ENCODE data around the gene EFCAB3. TPM values are rescaled to one million over a fixed set of nuclear protein-coding genes. Genes with fewer than 3 reads are reported as not detected.
"Not testable (repeated sequence)": the region's sequence is repeated elsewhere in the genome, so short reads cannot be mapped to it uniquely, and the experiment has no call there.

EFCAB3 gene
- total RNA-seq, 1 experiment from 2014 or later, result not detected

DNA sequence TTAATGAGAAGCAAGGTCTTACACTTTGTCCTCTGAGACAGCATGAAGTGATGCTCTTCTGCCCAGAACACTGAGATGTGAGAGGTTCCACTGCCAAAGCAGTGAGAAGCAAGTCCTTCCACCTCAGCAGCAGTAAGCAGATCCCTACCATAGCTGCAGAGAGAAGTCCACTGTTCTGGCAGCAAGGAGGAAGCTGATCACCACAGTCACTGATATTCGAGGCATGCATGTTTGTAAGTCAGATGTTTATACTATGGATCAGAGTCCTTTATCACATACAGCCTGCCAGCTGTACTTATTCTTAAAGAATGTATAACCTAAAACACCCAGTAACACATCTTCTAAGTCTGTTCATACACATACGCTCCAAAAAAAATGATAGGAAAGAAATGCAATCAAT lies 25.1 kb downstream of the EFCAB3 start (continued):
- TF ChIP-seq ZNF263 (CRISPR knock-in tag; IDR thresholded peaks at IDR 0.05; ENCODE audit: low read depth) (no peak), NR2C2 (CRISPR knock-in tag; IDR thresholded peaks at IDR 0.05) (no peak), PRRX2 (CRISPR knock-in tag; IDR thresholded peaks at IDR 0.05) (no peak), NFATC4 (CRISPR knock-in tag; IDR thresholded peaks at IDR 0.05) (no peak)

DNA sequence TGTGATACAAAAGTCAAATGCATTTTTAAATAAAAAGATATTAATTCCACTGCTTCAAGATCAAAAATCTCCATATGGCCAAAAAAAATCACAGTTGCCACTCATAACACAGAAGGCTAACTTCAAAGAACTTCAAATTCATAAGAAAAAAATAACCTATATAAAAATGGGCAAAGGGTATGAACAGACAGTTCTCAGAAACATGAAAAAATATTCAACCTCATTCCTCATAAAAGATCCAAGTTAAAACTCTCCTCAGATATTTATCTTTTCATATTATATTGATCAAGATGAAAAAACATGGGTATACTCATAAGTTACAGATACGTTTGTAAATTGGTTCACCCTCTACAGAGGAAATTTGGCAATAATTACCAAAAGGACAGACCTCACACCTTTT lies 32.7 kb downstream of the EFCAB3 start:
- DNase-seq (ENCODE audit: low spot score); H3K27ac Mint-ChIP-seq; H3K4me3 Mint-ChIP-seq; H3K27me3 Mint-ChIP-seq (ENCODE audit: low read depth); H3K9me3 Mint-ChIP-seq; CTCF ChIA-PET; ATAC-seq; H3K4me1 Mint-ChIP-seq; H3K36me3 Mint-ChIP-seq; POLR2A ChIA-PET: not testable (repeated sequence)

DNA sequence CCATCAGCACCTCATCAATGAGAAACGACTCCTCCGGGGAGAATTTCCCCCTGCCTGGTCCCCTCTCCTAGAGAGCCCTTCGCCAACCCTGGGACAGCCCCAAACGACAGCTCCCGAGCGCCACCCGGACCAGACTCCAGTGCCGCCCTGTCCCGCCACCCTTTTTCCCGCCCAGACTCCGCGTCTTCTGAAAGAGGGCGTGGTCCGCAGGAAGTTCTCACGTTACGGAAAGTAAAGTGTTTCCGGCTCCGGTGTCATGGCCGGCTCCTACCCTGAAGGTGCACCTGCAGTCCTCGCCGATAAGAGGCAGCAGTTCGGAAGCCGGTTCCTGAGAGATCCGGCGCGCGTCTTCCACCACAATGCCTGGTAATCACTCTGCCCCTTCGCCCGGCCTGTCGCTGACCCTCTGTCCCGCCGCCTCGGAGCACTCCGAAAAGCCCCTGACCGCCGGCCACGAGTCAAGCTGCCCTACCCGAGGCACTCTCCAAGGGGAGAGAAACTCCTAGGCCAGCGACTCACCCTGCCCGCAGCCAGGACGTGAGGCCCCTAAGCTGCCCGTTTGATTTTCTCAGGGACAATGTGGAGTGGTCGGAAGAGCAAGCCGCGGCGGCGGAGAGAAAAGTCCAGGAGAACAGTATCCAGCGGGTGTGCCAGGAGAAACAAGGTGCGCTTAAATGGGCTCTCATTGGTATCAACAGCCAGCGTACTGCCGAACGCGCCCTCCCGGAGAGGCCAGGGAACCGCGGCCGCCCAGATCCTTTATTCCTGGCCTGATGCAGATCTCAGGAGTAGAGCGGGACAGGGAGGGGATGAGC lies 43.5 kb downstream of the EFCAB3 start, which contains the start of gene METTL2A:
METTL2A (plus strand) TSS at position 251 of the 815 bp plus-strand sequence; CDS start at position 257, 6 bp downstream.
- ChIA-PET CTCF (interaction anchor here (1.1 to 1.2 kb wide), 2 partner anchors 31 to 314 kb away, joined by 3 to 4 read pairs; no protein-coding TSS in a partner anchor), POLR2A (interaction anchor here (0.5 to 1.0 kb wide), 2 partner anchors 36 to 210 kb away, joined by 3 to 5 read pairs; no protein-coding TSS in a partner anchor)
- TF ChIP-seq, protein P1, sequence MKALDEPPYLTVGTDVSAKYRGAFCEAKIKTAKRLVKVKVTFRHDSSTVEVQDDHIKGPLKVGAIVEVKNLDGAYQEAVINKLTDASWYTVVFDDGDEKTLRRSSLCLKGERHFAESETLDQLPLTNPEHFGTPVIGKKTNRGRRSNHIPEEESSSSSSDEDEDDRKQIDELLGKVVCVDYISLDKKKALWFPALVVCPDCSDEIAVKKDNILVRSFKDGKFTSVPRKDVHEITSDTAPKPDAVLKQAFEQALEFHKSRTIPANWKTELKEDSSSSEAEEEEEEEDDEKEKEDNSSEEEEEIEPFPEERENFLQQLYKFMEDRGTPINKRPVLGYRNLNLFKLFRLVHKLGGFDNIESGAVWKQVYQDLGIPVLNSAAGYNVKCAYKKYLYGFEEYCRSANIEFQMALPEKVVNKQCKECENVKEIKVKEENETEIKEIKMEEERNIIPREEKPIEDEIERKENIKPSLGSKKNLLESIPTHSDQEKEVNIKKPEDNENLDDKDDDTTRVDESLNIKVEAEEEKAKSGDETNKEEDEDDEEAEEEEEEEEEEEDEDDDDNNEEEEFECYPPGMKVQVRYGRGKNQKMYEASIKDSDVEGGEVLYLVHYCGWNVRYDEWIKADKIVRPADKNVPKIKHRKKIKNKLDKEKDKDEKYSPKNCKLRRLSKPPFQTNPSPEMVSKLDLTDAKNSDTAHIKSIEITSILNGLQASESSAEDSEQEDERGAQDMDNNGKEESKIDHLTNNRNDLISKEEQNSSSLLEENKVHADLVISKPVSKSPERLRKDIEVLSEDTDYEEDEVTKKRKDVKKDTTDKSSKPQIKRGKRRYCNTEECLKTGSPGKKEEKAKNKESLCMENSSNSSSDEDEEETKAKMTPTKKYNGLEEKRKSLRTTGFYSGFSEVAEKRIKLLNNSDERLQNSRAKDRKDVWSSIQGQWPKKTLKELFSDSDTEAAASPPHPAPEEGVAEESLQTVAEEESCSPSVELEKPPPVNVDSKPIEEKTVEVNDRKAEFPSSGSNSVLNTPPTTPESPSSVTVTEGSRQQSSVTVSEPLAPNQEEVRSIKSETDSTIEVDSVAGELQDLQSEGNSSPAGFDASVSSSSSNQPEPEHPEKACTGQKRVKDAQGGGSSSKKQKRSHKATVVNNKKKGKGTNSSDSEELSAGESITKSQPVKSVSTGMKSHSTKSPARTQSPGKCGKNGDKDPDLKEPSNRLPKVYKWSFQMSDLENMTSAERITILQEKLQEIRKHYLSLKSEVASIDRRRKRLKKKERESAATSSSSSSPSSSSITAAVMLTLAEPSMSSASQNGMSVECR (CRISPR knock-in tag; IDR thresholded peaks at IDR 0.05; ENCODE audit: borderline replicate concordance), result 0 out of 2 replicates have a peak, but pooled peaks have one; percentile 48
- TF ChIP-seq SP1 (CRISPR knock-in tag; conservative IDR thresholded peaks at IDR 0.05) (peak; percentile 71), TEAD1 (CRISPR knock-in tag; IDR thresholded peaks at IDR 0.05) (0 out of 2 replicates have a peak, but pooled peaks have one; percentile 24), SMAD3 (CRISPR knock-in tag; IDR thresholded peaks at IDR 0.05; ENCODE audit: borderline replicate concordance) (0 out of 2 replicates have a peak, but pooled peaks have one; percentile 56), ETV6 (CRISPR knock-in tag; IDR thresholded peaks at IDR 0.05) (peak; percentile 83), CREB1 (CRISPR knock-in tag; IDR thresholded peaks at IDR 0.05) (peak; percentile 70), CREM (CRISPR knock-in tag; IDR thresholded peaks at IDR 0.05) (peak; percentile 28; the same call in 1 of the 2 replicates), GABPB1 (CRISPR knock-in tag; IDR thresholded peaks at IDR 0.05) (peak; percentile 84), FOXP1 (CRISPR knock-in tag; IDR thresholded peaks at IDR 0.05; ENCODE audit: borderline replicate concordance) (peak; percentile 37; the same call in 1 of the 2 replicates), FOXK1 (CRISPR knock-in tag; IDR thresholded peaks at IDR 0.05) (peak; percentile 67), ZBTB21 (CRISPR knock-in tag; IDR thresholded peaks at IDR 0.05; ENCODE audit: borderline replicate concordance) (peak; percentile 29; the same call in 1 of the 2 replicates)
- TF ChIP-seq, protein P2, sequence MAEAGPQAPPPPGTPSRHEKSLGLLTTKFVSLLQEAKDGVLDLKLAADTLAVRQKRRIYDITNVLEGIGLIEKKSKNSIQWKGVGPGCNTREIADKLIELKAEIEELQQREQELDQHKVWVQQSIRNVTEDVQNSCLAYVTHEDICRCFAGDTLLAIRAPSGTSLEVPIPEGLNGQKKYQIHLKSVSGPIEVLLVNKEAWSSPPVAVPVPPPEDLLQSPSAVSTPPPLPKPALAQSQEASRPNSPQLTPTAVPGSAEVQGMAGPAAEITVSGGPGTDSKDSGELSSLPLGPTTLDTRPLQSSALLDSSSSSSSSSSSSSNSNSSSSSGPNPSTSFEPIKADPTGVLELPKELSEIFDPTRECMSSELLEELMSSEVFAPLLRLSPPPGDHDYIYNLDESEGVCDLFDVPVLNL (CRISPR knock-in tag; IDR thresholded peaks at IDR 0.05; ENCODE audit: borderline replicate concordance, low read depth), result 0 out of 2 replicates have a peak, but pooled peaks have one; percentile 39
- TF ChIP-seq, protein P3, sequence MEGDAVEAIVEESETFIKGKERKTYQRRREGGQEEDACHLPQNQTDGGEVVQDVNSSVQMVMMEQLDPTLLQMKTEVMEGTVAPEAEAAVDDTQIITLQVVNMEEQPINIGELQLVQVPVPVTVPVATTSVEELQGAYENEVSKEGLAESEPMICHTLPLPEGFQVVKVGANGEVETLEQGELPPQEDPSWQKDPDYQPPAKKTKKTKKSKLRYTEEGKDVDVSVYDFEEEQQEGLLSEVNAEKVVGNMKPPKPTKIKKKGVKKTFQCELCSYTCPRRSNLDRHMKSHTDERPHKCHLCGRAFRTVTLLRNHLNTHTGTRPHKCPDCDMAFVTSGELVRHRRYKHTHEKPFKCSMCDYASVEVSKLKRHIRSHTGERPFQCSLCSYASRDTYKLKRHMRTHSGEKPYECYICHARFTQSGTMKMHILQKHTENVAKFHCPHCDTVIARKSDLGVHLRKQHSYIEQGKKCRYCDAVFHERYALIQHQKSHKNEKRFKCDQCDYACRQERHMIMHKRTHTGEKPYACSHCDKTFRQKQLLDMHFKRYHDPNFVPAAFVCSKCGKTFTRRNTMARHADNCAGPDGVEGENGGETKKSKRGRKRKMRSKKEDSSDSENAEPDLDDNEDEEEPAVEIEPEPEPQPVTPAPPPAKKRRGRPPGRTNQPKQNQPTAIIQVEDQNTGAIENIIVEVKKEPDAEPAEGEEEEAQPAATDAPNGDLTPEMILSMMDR (IDR thresholded peaks at IDR 0.05), result peak; percentile 16; the same call in 1 of the 2 replicates
- TF ChIP-seq, protein P4, sequence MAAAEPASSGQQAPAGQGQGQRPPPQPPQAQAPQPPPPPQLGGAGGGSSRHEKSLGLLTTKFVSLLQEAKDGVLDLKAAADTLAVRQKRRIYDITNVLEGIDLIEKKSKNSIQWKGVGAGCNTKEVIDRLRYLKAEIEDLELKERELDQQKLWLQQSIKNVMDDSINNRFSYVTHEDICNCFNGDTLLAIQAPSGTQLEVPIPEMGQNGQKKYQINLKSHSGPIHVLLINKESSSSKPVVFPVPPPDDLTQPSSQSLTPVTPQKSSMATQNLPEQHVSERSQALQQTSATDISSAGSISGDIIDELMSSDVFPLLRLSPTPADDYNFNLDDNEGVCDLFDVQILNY (CRISPR knock-in tag; IDR thresholded peaks at IDR 0.05), result peak; percentile 95
- TF ChIP-seq, protein P5, sequence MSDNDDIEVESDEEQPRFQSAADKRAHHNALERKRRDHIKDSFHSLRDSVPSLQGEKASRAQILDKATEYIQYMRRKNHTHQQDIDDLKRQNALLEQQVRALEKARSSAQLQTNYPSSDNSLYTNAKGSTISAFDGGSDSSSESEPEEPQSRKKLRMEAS (CRISPR knock-in tag; IDR thresholded peaks at IDR 0.05), result peak; percentile 76; the same call in 1 of the 2 replicates
- TF ChIP-seq, protein P6, sequence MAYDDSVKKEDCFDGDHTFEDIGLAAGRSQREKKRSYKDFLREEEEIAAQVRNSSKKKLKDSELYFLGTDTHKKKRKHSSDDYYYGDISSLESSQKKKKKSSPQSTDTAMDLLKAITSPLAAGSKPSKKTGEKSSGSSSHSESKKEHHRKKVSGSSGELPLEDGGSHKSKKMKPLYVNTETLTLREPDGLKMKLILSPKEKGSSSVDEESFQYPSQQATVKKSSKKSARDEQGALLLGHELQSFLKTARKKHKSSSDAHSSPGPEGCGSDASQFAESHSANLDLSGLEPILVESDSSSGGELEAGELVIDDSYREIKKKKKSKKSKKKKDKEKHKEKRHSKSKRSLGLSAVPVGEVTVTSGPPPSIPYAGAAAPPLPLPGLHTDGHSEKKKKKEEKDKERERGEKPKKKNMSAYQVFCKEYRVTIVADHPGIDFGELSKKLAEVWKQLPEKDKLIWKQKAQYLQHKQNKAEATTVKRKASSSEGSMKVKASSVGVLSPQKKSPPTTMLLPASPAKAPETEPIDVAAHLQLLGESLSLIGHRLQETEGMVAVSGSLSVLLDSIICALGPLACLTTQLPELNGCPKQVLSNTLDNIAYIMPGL (CRISPR knock-in tag; IDR thresholded peaks at IDR 0.05), result 0 out of 2 replicates have a peak, but pooled peaks have one; percentile 37

More for the DNA sequence above, 43.5 kb downstream of the EFCAB3 start, which contains the start of gene METTL2A:
- H3K4me1 Mint-ChIP-seq, result peaks cover 13% of the 10 kb centered on the region
- H3K27me3 Mint-ChIP-seq (ENCODE audit: low read depth); H3K9me3 Mint-ChIP-seq: not testable (repeated sequence)
- peak; percentile 93 for DNase-seq (ENCODE audit: low spot score)
- H3K27ac Mint-ChIP-seq, result peak within 1 kb of the TSS; percentile 95
- peaks cover 29% of the 10 kb centered on the region for H3K36me3 Mint-ChIP-seq
- peak; percentile 92 for ATAC-seq
- peak within 1 kb of the TSS; percentile 96 for H3K4me3 Mint-ChIP-seq
